HUES6 (cell line): ENCODE results near the gene RAPGEF4.

Experiments
- H3K27ac ChIP-seq: 2 replicates; pipeline ENCODE4 v1.7.0; 2013; ENCODE audit warnings: low read depth, mild to moderate bottlenecking, low read length, inconsistent platforms
- H3K27me3 ChIP-seq: 2 replicates; pipeline ENCODE4 v1.6.1; 2013; ENCODE audit warnings: low read length; ENCODE audit not compliant: control insufficient read depth, insufficient read depth
- H3K36me3 ChIP-seq: 2 replicates; pipeline ENCODE4 v1.6.1; 2013; ENCODE audit warnings: low read length; ENCODE audit not compliant: control insufficient read depth, insufficient read depth
- H3K4me1 ChIP-seq: 2 replicates; pipeline ENCODE4 v1.6.1; 2013; ENCODE audit warnings: low read length; ENCODE audit not compliant: control insufficient read depth, insufficient read depth
- H3K4me3 ChIP-seq: 2 replicates; pipeline ENCODE4 v1.5.1; 2013; ENCODE audit warnings: low read depth, low read length
- H3K9ac ChIP-seq: one replicate; pipeline ENCODE4 v1.6.1; 2013; ENCODE audit warnings: mild to moderate bottlenecking, low read length
- H3K9me3 ChIP-seq: 2 replicates; pipeline ENCODE4 v1.6.1; 2013; ENCODE audit warnings: low read depth, low read length; ENCODE audit not compliant: control insufficient read depth, insufficient read depth

Gene RAPGEF4

DNA sequence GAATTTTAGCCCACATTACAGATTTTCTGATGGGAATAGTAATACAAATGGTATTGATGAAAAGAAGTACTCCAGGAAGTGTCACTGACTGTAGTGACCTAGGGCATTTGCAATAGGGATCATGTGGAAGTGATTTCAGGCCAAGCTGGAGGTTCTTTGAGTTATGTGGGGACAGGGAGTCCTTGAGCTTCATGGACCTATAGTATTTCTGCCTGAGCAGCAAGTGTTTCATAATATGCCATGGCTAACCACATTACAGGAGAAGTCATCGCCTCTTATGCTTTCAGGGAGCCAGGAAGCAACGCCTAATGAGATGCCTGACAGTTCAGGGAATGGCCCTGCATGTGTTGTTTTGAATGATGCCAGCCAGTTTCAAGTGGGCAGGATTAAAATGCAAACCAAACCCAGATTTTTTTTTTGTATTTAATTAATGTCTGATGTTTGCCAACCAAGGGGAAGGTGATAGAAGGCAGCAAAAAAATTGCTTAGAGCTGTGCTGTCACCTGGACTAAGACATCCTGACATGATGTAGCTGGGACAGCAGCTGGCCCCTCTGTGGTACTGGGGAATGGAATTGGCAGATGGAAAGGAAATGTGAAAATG is 109.5 kb downstream of the RAPGEF4 start:
- Histone ChIP-seq H3K4me3 (no peak overlapping the region), H3K9ac (no peak overlapping the region), H3K9me3 (no peaks in the 10 kb centered on the region), H3K36me3 (no peaks in the 10 kb centered on the region), H3K27ac (no peak overlapping the region), H3K27me3 (no peaks in the 10 kb centered on the region), H3K4me1 (no peaks in the 10 kb centered on the region)

DNA sequence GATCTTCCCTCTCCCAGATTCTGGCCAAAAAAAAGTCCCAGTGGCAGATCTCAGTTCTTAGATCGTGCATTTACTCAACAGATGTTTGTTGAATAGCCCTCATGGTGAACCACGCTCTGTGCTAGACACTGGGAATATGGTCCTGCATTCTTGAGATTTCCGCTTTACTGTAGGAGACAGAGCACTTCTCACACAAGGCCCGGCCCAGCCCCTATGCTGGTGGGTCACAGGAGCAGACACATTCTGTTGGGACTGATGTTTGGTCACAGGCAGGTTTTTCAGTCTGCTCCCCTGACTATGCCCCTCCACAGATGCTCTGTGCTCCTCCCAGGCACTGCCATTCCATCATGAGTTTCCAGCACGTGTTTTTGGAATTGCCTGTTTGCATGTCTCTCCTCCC is 110.9 kb downstream of the RAPGEF4 start:
- Histone ChIP-seq H3K4me1 (no peaks in the 10 kb centered on the region), H3K9me3 (peaks cover 3% of the 10 kb centered on the region; the same call in 1 of the 2 replicates), H3K9ac (no peak overlapping the region), H3K27me3 (no peaks in the 10 kb centered on the region), H3K36me3 (no peaks in the 10 kb centered on the region), H3K4me3 (no peak overlapping the region), H3K27ac (no peak overlapping the region)

DNA sequence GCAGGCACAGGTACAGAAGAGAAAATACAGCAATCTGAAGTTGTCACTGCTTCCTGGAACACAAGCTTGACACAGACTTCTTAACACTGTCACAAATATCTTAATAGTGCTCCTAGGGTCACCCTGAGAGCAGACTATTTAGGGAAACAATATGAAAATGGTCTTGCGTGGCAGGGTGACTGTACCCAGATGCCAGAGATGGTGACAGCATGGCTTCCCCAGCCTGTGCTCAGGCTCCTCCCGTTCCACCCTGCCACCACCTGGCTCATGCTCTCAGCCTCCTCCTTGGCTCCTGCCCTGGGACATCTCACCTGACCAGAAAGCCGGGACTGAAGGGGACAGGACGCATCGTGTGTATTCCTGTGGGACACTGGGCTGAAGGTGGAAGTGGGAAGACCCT is 111.5 kb downstream of the RAPGEF4 start:
- Histone ChIP-seq H3K9me3 (peaks cover 7% of the 10 kb centered on the region), H3K36me3 (no peaks in the 10 kb centered on the region), H3K4me3 (no peak overlapping the region), H3K27ac (no peak overlapping the region), H3K9ac (no peak overlapping the region), H3K27me3 (no peaks in the 10 kb centered on the region), H3K4me1 (no peaks in the 10 kb centered on the region)

DNA sequence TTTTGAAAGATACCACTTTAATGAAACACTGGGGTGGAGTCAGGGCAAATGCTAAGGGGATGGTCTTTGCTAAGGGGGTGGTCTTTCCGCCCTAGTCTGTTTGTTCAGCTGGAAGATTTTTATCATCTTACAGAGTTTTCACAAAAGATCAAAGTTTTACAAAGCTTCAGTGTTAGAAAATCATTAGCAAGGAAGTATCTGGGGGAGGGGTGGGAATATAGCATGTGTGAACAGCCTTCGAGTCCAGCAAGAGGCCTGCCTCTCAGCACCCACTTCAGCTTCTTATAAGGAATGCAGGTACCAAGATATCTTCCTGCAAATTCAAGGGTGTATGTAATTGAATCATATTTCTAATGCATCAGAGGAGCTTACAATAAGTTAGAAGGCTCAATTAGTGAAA is 112.9 kb downstream of the RAPGEF4 start:
- no peaks in the 10 kb centered on the region for H3K4me1 ChIP-seq
- peaks cover 11% of the 10 kb centered on the region for H3K9me3 ChIP-seq
- no peaks in the 10 kb centered on the region for H3K36me3 ChIP-seq
- no peak overlapping the region for H3K4me3 ChIP-seq
- H3K27ac ChIP-seq = no peak overlapping the region
- H3K9ac ChIP-seq = no peak overlapping the region
- H3K27me3 ChIP-seq = no peaks in the 10 kb centered on the region

DNA sequence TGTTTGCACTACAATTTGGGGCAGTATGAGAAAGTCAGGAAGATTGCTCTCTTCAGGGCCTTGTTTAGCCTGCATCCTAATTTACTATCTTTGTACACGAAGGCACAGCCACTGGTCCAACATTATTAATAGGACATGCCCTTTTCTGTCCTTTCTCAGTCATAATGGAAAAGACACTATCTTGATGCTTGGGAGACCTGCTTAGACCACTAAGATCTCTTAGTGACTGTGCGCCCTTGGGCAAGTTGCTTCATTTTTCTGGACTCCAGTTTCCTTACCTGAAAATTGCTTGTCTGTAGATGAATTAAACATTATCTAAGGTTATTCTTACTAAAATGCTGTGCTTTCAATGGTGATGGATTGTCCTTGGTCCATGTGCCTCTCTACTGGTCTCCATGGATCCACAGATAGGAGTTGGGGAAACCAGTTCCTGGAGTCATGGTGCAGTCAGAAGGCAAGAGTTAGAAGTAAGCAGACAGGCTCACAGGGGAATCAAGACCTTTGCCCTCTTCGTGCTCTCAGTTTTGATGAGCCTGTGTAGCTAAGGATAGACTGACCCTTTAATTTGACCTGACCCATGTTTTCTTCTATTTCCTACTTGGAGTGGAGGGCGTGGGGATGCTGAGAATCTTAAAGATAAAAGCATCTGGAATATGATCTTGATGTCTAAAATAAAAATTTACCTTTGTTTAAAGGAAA is 114.0 kb downstream of the RAPGEF4 start:
- no peaks in the 10 kb centered on the region for H3K36me3 ChIP-seq
- H3K9me3 ChIP-seq = peaks cover 11% of the 10 kb centered on the region
- H3K4me1 ChIP-seq = no peaks in the 10 kb centered on the region
- no peak overlapping the region for H3K9ac ChIP-seq
- H3K27ac ChIP-seq = no peak overlapping the region
- no peak overlapping the region for H3K4me3 ChIP-seq
- H3K27me3 ChIP-seq = no peaks in the 10 kb centered on the region

DNA sequence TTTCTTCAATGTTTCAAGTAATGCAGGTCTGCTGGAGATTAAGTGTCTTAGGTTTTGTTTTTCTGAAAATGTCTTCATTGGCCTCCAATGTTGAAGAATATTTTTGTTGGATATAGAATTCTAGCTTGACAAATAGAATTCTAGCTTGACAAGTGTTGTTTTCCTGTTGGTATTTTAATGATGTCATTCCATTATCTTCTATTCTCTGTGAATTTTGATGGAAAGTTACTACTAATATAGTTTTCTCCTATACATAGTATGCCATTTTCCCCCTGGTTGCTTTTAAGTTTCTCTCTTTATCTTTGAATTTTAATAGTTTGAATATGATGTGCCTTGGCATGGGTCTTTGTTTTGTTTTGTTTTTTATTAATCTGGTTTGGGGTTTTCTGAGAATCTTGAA is 119.9 kb downstream of the RAPGEF4 start:
- H3K4me3 ChIP-seq = no peak overlapping the region

DNA sequence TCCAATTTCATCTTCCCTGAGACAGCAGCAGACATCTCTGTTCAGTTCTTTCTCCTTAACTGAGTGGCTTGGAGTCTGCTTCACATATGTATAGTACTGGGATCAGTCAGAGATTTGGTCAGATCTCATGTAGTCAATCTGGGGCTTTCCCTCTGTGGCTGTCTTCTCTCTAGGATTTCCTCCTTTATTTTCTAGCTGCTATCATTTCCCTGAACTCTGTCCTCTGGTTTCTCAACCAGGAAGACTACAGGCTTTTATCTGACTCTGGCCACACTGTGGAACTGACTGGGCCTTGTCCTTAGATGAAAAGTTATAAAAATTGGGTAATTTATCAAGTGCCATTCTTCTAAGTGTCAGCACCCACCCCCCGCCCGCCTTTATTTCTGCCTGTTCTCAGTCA is 121.0 kb downstream of the RAPGEF4 start:
- no peaks in the 10 kb centered on the region for H3K27me3 ChIP-seq
- no peaks in the 10 kb centered on the region for H3K4me1 ChIP-seq
- no peak overlapping the region for H3K9ac ChIP-seq
- no peaks in the 10 kb centered on the region for H3K36me3 ChIP-seq
- peaks cover 8% of the 10 kb centered on the region for H3K9me3 ChIP-seq
- H3K4me3 ChIP-seq = no peak overlapping the region
- no peak overlapping the region for H3K27ac ChIP-seq

More for the DNA sequence above, 119.9 kb downstream of the RAPGEF4 start:
- Histone ChIP-seq H3K36me3 (no peaks in the 10 kb centered on the region), H3K9ac (no peak overlapping the region), H3K4me1 (no peaks in the 10 kb centered on the region), H3K27ac (no peak overlapping the region), H3K27me3 (no peaks in the 10 kb centered on the region), H3K9me3 (peaks cover 11% of the 10 kb centered on the region)

DNA sequence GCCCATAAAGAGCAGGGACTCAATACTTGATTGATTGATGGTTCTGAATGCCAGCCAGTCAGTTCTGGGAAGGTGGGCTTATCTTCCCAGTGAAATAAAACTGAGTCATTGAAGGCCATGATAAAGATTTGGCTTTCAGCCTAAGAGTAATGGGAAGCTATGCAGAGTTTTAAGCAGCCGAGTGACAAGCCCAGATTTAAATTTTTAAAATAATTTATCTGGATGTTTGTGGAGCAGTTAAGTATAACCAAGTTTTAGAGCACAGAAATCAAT is 122.8 kb downstream of the RAPGEF4 start:
- Histone ChIP-seq H3K4me3 (no peak overlapping the region), H3K36me3 (no peaks in the 10 kb centered on the region), H3K9ac (no peak overlapping the region), H3K27ac (no peak overlapping the region), H3K9me3 (no peaks in the 10 kb centered on the region), H3K4me1 (no peaks in the 10 kb centered on the region), H3K27me3 (no peaks in the 10 kb centered on the region)

DNA sequence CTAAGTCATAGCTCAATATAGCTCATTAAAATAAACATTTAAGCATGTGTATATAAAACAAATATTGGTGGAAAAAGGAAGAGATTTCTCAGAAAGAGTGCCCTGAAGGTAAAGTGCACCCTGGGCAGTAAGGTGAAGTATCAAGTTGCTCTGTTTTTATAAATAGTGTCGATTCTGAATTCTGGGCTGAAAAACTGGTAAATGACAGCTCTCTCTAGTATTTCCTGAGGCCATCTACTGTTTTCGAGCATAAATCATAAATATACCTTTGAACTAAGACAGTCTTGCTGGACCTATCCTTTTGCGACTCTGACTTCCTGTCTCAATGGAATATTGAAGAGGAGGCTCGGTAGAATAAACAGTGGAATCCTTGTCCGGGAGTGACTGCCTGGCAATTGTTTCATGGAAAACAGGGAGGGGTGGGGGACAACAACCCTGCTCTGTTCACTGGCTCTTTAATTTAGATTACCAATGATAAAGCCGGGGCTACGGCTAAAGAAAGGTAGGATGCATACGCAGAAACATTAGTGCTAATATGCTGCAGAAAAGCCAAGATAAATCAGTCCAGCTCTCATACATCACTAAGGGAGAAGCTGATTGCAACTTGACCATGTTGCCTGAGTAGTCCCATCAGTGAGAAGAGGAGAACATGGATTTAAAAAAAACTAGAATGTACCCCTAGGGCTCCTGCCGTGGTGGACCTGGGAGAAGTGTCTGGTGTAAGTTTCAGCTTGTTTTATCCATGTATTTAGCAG is 124.1 kb downstream of the RAPGEF4 start:
- no peak overlapping the region for H3K9ac ChIP-seq

DNA sequence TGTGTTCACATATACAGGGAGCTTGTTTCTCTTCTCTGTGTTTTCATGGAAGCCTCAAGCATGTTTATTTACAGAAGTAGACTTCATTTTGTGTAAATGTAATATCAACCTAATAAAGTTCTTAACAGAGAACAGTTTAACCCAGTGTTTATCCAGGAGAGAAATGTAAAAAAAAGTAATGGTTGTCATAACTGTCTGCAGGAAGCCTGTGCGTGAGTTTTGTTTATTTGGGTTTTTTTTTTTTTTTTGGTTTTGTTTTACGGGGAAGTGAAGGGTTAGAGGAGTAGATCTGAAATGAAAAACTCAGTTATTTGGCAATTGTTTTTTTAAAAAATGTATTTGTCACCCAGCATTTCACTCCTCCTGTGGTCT is 124.7 kb downstream of the RAPGEF4 start:
- Histone ChIP-seq H3K9me3 (no peaks in the 10 kb centered on the region), H3K27me3 (no peaks in the 10 kb centered on the region), H3K27ac (no peak overlapping the region), H3K4me1 (no peaks in the 10 kb centered on the region), H3K4me3 (no peak overlapping the region), H3K36me3 (no peaks in the 10 kb centered on the region), H3K9ac (no peak overlapping the region)

More for the DNA sequence above, 124.1 kb downstream of the RAPGEF4 start:
- no peak overlapping the region for H3K4me3 ChIP-seq
- no peaks in the 10 kb centered on the region for H3K9me3 ChIP-seq
- no peaks in the 10 kb centered on the region for H3K36me3 ChIP-seq
- no peaks in the 10 kb centered on the region for H3K4me1 ChIP-seq
- H3K27ac ChIP-seq = no peak overlapping the region
- H3K27me3 ChIP-seq = no peaks in the 10 kb centered on the region

DNA sequence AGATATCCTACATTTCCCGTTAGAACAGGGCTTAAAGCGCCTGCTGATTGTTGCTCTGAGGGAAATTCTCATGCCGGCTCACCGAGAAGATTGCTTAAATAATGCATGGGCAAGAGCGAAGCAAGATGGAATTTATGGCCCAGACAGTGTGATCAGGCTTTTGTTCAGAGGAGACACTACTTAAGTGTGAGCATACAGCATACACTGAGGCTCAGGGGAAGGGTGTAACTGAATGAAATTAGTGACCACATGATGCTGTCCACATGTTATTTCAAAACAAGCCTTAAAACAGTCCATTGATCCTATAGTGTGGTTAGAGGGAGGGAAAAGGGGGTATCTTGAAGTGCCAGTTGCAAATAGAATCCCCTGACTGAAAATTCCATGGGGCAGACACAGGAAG is 125.5 kb downstream of the RAPGEF4 start:
- no peaks in the 10 kb centered on the region for H3K27me3 ChIP-seq
- no peak overlapping the region for H3K4me3 ChIP-seq
- no peak overlapping the region for H3K27ac ChIP-seq
- no peaks in the 10 kb centered on the region for H3K4me1 ChIP-seq
- H3K36me3 ChIP-seq = no peaks in the 10 kb centered on the region
- H3K9me3 ChIP-seq = no peaks in the 10 kb centered on the region
- H3K9ac ChIP-seq = no peak overlapping the region
